Stimulated activated CD4-positive, alpha-beta T cell treated with anti-CD3 and anti-CD28 coated beads, Interleukin-4, amount 100 ng/mL, for 1 hour (primary cell): ENCODE data around the gene EIF3K.

Experiments used
- DNase-seq: peaks from one replicate; pipeline ENCODE4 v3.0.0-alpha.2; 2020

The EIF3K gene

DNA sequence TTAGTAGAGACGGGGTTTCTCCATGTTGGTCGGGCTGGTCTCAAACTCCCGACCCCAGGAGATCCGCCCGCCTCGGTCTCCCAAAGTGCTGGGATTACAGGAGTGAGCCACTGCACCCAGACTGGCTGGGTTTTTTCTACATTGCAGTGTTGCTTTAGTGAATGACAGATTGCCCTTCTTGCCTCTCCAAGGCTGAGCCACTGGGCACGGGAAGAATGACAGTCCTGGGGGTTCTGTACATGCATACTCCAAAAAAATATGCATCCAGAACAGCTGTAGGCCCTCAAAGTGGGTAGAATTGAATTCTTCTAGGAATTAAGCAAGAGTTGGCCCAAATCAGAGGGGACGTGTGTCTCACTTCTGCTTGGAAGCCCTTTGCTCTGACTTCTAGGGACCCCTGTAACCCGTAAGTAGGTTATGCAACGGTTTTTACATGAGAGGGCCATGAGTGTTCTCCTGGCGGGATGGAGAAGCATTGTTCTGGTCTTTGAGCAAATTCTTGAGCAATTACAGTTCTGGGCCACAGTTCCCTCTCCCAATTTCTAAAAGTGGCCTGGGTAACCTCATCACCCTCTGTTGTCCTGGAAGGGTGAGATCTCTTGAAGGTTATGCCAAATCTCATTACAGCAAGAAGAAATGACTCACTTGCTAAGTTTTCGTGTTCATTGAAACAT is 32.1 kb downstream of the EIF3K start:
- DNase-seq: no peak

DNA sequence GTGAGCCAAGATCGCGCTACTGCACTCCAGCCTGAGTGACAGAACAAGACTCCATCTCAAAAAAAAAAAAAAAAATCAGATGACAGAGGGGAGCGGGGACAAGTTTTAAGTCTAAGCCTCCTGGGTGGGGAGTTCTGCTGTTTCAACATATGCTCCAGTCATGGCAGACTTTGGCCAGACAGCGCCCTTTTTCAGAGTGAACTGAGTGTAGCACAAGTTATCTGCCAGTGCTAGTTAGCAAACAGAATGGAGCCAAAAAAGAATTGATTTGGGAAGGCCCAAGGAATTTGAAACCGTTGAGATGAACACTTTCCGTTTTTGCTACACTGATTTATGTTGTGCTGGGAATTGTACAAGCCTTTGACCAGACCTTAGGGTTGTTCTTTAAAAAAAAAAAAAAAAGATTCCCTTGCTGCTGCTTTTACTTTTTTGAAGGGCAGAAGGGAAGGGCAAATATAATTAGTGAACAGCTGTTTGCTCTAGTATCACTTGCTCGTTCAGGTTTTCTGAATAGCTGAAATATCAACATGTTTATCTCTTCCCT is 34.1 kb downstream of the EIF3K start:
- DNase-seq: no peak

DNA sequence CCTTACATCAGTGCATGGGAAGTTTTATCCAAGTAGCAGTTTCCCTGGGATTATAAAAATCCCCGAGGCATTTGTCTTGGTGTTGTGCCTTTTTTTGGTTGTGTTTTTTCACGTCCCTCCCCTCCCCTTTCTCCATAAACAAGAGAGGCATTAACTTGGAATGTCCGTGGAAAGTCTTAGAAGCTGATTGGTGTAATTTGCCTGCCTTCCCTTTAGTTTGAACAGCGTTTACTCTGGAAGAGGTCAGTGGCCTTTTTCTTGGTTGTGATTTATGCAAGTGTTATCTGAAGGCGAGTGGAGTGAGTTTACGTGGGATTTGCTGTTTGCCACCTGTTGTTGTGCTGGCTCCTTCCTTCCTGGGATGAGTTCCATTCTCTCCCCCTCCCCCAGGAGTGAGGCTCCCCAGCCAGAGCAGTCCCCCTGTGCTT is 35.7 kb downstream of the EIF3K start:
- DNase-seq: no peak

DNA sequence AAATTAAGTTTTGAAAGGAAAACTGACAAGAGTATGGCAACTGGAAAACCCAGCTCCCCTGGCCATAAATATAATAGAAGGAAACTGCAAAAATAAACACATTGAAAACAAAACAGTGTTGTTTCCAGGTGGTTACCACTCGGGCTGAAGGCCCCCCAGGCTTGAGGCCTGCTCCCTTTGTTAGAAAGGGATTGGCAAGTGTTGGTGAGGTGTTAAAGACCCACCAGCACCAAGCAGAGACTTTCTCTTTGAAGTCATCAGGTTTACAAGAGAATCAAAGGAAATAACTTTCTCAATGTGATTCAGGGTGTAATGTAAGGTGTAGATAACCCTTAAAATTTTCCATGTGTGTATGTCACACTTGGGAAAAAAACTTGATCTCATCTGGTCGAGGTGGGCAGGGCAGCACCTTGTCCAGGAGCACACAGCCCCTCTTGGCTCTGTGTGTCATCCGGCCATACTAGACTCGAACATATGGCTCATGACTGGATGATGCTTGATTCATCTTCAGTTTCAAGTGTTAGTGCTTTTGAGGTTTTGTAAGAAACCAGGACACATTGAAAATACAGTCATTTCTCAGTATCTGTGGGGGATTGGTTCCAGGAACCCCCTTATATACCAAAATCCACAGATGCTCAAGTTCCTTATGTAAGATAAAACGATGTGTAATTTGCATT is 36.3 kb downstream of the EIF3K start:
- peak; percentile 27 for DNase-seq

DNA sequence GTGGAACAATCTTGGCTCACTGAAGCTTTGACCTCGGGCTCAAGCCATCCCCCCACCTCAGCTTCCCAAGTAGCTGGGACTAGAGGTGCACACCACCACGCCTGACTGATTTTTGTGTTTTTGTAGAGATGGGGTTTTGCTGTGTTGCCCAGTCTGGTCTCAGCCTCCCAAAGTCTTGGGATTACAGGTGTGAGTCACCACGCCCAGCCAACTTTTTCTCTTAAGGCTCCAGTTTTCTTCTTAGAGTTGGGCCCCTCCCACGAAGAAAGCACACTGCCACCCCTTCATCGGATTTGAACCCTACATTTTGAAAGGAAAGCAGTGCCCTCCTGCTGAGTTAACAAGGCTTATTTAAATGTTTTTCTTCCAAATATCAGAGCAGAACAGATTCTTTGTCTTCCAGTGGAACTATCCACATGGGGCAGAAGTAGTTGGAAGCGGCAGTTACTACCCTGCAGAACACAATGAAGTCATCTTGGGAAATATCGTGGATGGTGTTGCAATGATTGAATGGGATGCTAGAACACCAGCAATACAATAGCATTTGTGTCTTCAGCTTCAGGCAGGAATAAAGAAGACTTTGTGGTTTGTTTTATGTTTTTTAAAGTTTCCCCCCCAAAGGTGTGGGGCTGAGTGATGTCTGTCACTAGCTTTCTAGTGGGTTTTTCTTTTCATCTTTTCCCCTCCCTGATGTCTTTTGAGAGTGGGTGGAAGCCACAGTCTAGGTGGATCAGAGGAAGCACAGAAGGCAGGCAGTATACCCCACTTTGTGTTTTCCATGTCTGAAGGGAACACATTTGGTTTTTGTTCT is 37.4 kb downstream of the EIF3K start:
- no peak for DNase-seq

DNA sequence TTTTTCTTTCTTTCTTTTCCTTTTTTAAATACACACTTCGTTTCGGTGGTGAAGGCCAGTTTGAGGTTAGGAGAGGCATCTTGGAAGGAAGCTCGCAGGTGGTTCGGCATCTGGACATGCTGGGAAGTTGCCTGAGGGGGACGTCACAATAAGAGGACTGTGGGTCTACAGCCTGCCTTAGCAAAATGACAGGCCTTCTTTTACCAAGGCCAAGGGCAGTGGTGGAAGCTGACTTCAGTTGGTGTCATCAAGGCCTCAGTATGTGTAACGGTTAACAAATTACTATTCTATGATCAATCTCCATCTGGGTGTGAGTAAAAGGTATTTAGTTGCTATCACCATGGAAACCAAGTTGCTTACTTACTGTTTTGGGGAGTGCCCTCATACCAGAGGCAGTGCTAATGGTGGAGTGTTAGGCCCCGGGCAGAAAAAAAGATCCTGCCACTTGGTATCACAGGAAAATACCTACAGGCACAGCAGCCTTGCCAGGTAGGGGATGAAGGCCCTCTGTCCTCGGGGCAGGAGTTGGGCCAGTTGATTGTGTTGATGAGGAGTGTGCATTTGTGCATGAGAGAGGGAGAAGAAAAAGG is 38.7 kb downstream of the EIF3K start:
- DNase-seq: no peak

DNA sequence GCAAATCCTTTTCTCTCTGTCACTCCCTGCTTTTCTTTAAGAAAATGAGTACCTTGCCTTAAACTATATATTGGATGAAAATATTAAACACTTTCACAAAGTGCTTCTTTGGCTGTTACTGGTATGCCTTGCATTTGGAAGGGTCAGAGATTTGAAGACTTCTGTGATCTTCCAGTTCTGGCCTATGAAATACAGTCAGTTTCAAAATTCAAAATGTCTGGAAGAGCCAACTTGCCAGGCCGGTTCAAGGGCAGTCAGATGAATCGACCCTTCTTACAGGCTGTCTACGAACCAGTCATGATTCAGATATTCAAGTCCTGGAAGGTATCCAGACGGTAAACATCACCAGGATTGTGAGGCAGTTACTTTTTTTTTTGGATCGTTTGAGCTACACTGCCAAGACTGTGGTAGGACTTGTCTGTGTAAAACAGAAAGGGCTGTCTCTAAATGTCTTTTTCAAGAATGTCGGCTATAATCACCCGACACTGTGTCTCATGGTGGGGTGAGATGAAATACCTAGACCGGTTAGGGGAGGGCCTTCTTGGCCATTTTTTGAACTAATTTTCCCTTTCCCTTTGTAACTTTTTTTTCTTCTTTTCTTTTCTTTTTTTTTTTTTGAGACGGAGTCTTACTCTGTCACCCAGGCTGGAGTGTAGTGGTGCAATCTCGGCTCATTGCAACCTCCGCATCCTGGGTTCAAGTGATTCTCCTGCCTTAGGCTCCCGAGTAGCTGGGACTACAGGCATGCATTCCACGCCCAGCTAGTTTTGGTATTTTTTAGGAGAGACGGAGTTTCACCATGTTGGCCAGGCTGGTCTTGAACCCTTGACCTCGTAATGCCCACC is 39.7 kb downstream of the EIF3K start:
- no peak for DNase-seq

DNA sequence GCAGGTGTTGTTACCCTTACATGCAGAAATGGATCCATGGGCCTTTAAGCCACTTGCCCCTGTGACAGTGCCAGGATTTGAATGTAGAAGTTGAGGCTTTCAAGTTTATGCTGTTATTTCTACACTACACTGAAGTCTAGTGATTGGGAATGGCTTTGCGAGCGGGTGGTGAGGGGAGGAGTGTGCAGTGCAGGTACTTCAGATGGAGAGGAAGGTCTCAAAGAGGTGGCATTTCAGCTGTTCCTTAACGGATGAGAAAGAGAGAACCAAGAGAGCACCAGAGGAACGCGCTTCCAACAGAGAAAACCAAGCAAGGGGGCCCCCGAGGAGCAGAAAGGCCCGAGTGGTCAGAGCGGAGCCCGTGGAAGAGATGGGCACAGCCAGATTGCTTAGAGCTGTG is 41.7 kb downstream of the EIF3K start:
- DNase-seq: no peak

DNA sequence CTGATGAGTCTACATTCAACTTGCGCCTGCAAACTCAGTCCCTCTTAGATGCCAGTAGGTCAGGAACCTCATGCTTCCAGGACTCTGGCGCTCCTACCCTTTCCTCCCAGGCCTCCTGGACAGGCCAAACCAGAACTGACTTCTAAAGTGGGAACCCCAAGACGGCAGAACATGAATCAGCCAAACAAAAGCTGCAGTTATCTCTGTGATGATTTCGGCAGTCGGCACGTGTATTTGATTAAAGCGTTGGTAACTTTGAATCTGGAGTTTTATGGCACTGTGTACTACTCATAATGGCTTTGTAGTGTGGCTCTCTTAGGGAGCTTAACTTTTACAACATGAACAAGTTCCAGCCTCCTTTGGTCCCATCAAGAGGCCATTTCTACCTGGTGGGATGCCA is 42.1 kb downstream of the EIF3K start:
- no peak for DNase-seq

DNA sequence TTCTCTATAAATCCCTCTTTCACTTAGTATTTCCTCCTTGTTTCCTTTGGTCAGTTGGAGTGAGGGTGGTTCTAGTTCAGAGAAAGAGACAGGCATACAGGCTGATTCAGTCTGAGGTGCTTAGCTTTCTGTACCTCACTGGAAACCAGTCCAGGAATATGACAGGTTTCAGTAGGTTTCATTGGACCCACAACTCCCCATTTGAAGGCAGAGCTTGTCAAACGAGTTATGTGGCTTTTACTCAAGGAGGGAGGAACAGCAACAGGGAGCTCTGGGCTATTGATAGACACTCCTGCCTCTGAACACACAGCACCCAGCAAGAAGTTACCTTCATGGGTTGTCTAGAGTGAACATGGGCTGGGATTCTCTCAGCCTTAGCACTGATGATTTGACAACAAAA is 43.0 kb downstream of the EIF3K start:
- DNase-seq: no peak

DNA sequence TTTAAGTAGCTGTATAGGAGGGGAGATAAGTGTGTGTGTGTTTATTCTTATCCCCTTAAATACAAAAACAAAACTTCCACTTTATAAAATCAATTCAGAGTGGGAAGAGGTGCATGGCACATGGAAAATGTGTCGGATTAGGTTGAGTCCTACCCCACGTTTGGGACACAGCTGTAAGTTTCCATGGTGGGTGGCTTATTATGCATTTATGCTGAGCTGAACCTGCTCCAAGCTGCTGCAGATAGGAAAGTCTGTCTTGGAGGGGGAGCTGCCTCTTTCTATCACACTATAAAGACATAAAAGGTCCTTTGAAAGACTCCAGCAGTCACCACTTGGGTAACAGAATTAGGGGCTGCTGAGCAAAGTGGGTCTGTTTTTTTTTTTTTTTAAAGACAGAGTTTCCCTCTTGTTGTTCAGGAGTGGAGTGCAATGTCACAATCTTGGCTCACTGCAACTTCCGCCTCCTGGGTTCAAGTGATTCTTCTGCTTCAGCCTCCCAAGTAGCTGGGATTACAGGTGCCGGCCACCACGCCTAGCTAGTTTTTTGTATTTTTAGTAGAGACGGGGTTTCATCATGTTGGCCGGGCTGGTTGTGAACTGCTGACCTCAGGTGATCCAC is 43.7 kb downstream of the EIF3K start:
- DNase-seq: no peak

DNA sequence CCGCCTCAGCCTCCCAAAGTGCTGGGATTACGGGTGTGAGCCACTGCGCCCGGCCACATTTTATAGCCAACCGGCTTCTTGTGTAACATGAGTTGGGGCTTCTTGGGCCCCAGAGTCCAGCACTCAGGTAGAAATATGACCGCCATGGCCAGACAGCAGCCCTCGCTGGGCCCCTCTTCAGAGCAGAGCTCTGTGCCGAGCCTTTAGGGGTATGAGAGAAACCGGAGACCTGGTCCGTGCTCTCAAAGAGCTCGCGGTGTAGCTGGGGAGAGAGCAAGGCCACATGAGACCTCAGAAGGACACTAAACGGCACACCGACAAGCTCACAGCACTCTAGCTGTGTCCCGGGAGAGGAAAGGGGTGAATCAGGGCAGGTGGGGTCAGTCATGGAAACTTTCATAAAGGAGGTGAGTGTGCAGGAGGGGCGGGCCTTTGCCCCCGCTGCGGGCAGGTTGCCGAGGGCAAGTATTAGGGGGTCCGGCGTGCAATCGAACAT is 44.2 kb downstream of the EIF3K start:
- no peak for DNase-seq

DNA sequence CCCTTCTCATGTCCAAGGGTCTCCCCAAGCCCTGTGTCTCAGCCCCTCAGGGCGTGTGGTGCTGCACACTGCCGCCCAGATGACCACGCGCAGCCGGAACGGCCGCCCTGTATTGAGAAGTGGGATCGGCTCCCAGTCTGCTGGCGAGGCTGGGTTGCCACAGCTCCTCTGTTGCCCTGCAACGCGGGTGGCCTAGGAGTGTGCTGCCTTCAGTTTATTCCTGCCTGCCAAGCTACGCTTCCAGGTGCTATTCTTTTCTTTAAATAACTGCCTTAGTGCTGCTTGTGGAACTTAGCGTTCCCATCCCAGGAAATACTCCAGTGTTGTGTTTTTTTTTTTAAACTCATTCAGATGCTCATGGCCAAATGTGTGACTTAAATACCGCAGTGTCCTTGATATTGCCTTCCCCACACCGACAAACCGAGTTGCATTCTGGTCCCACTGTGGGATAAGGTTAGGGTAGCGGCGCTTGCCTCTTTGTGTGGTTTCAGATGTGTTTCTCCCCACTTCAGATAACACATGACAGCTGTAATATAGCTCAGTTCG is 45.0 kb downstream of the EIF3K start:
- no peak for DNase-seq

DNA sequence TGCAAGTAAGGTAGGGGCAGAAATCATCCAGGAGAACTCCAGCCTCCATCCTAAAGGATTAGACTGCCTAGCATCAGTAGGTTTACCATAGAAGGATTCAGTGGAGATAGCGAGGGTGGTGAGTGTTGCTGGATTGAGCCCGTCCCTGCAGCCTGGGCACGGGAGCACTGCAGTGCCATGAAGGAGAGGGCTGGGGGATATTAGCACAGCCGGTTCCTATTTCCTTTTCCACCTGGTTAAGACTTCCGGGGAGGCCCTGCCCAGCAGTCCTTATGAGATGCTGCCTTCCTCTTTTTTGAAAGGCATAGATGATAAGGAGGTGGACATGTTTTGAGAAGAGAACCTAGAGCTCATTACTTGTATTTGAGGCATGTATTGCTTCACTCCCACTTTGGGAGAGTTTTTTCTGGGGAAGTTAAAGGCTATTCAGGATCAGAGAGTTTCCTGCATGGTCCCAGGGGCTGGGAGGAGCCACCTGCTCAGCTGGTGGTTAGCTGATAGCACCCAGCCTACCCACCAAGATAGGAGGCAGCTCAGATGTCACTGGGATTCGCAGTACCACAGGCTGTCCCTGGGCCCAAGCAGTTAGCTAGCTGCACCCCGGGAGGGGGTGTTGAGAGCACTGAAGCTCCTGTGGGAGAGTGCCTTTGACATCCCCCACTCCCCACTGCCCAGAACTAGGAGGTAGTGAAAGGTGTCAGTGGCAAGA is 45.7 kb downstream of the EIF3K start:
- DNase-seq: no peak

DNA sequence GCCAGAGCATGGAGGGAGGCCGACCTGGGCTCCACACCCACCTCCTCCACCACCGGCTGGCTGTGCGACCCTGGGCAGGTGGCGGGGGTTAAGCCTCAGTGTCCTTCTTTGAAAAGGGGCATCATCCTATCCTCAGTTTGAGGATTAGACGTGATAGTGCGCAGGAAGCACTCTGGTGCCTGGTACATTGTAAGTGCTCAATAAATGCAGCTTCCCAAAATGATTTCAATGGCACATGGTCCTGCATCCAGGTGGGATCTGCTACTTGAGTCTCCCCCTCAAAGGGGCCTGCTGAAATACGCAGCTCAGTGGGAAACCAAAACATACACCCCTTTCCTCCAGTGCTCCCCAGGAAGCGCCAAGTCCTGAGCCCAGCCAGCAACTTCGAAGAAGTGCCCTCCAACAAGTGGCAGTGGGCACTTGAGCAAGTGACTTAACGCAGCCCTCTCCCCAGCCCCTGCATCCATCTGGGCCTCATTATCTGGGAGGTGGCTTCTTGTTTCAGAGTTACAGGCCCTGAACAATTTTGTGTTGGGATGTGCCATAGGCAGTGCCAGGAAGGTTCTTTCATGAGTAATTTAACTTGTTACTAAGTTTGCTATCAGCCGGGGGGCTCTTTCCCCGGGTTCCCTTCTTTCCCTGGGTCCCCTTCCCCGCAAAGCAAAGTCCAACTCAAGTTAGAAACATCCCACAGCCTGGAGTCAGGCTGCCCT is 46.4 kb downstream of the EIF3K start:
- DNase-seq: no peak

DNA sequence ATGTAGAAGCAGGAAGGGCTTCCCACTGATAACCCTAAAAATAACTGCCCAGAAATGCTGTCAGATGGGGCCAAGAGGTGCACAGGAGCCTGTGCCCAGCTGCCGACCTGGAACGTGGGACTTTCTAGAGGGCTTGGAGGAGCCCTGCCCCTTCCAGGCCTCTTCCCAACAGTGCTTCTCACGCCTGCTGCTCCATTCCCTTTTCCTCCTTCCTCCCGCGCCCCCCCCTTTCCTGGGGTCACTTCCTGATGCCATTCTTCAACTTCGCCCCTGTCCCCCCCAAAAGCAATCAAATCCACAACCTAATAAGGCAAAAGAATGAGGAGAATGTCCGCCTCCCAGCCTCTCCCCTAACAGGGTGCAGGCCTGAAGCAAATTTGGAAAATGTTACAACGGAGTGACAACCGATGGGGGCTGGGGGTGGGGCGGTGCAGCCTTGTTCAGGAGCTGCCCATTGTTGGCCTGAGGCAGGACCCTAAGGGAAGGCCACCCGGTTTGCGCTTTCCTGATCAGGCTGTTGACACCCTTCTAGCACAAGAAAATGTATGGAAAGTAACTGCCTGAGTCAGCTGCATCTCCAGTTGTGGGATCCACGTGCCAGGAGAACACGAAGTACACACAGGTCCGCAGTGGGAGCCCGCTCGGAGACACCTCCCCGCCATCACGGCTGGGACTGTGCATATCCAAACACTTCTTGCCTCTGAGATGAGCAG is 47.1 kb downstream of the EIF3K start:
- no peak for DNase-seq

DNA sequence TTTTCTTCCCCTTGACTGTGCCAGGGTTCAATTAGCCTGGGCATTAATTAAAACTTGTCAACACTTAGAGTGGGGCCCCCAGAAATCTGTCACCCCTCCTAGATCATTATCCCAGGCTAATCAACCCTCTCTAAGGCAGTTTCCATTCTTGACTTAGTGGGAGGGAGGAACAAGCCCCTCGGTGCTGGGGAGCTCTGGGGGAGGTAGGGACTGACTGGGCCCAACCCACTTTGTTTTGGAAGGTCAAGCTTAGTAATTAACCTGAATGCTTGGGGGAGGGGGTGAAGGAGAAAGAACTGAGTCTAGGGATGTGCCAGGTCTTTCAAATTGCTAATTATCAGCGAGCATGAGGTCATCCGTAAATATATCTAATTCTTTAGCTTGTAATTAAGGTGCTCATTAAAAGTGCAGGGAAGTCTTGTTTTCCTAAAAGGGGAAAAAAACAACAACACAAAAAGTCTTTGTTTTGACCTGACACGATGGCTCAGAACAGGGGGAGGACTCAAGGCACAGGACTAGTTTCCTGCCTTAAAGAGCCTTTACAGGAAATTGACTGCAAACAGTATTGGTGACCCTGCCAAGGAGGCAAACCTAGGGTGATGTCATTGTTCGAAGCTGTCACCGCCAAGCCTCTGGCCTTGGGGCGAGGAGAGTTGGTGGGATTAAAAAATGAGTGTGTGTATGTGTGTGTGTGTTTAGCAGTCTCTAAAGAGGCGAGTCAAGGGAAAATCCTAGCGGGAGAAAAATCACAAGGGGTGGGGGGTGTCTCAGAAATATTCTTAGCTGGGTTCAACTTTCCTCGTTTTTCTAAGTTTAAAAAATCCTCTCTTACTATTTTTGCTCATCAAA is 47.9 kb downstream of the EIF3K start:
- no peak for DNase-seq

DNA sequence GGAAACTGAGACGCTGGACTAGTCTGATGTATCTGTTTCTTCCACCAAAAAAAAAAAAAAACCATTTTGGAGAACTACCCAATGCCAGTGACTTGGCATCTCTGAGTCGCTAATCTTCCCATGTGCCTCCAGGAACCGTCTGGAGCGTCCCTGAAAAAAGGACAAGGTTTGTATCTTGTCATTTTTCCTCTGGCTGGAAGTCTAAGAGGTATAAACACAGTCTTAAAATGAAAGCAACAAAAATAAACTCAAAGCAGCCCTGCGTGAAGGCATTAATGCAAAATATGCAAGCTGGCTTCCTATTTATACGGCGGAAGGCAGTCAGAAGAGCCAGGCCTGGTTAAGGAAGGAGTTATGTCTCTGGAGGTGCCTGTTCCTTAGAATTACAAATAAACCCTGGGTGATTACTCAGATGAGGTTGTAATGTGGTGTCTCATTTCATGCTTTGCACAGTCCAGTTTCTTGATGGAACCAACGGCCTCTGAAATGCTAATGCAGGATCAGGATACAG is 48.7 kb downstream of the EIF3K start:
- no peak for DNase-seq
